A549 (cell line): ENCODE measurements around the gene MGAT3. TPM values are rescaled to one million over a fixed set of nuclear protein-coding genes. Genes with fewer than 3 reads are reported as not detected.

ENCODE experiments used
- ATAC-seq, 2 experiments: fragments of 200-7000 bp in 1 of 2; fragments of >200 bp in 1 of 2; cut with Nextera tagmentation in 1 of 2; cut with Tn5 transposase in 1 of 2; 3 replicates each; pipeline versions ENCODE4 v1.8.0 to v1.9.1; 2018 to 2020; ENCODE audit warnings: mild to moderate bottlenecking in 1 of 2, moderate library complexity in 1 of 2
- CTCF ChIA-PET: fragments of 300-600 bp; sonication (Branson Sonifier 250); formaldehyde crosslinking; extraction: SDS; loops from one replicate; lab custom pipeline; 2021; ENCODE audit warnings: antibody characterized with exemption, inconsistent platforms; lab: Yijun Ruan, JAX
- POLR2A ChIA-PET: fragments of 350-600 bp; formaldehyde crosslinking; extraction: SDS; loops from one replicate; lab custom pipeline; 2021; ENCODE audit warnings: antibody characterized with exemption, inconsistent platforms; lab: Yijun Ruan, JAX
- DNase-seq, 2 experiments: peaks; one replicate each; pipeline versions ENCODE4 v3.0.0 to v3.0.0-alpha.2; 2011 to 2016; ENCODE audit warnings: low read depth in 1 of 2, low spot score in 1 of 2
- FAIRE-seq: peaks from 2 replicates; lab custom pipeline; 2011; peaks lifted over from hg19 to GRCh38; lab: Jason Lieb, UNC
- H3K27ac ChIP-seq, 2 experiments: fragments of >200 bp; sonication (Bioruptor Twin); formaldehyde crosslinking; 3 replicates each; pipeline ENCODE4 v1.5.1; 2016 to 2017
- H3K4me1 ChIP-seq: fragments of >200 bp; sonication (Bioruptor Twin); formaldehyde crosslinking; 3 replicates; pipeline ENCODE4 v1.6.1; 2016
- H3K4me2 ChIP-seq: fragments of >200 bp; sonication (Bioruptor Twin); formaldehyde crosslinking; 3 replicates; pipeline ENCODE4 v1.6.1; 2016
- H3K4me3 ChIP-seq: fragments of >200 bp; sonication (Bioruptor Twin); formaldehyde crosslinking; 3 replicates; pipeline ENCODE4 v1.5.1; 2016
- H3K9me3 ChIP-seq: fragments of >200 bp; sonication (Bioruptor Twin); formaldehyde crosslinking; 3 replicates; pipeline ENCODE4 v1.6.1; 2016
- ATOH8 ChIP-seq: fragments of 250-450 bp; sonication (Bioruptor Pico); IDR thresholded peaks from 2 replicates; pipeline ENCODE4 v1.5.0; 2020; ENCODE audit warnings: low read depth, mild to moderate bottlenecking, moderate library complexity
- CBX2 ChIP-seq: fragments of 200-600 bp; sonication (generic); IDR thresholded peaks from 2 replicates; pipeline ENCODE4 v1.6.1; 2016; ENCODE audit warnings: low read depth, mild to moderate bottlenecking, borderline replicate concordance
- CBX8 ChIP-seq: fragments of 200-600 bp; sonication (generic); IDR thresholded peaks from 2 replicates; pipeline ENCODE4 v1.6.1; 2016
- CHD2 ChIP-seq: fragments of 150-350 bp; IDR thresholded peaks from 2 replicates; pipeline ENCODE4 v1.6.1; 2014; ENCODE audit warnings: low read length; ENCODE audit not compliant: partially characterized antibody
- CHD4 ChIP-seq: fragments of 200-600 bp; sonication (generic); IDR thresholded peaks from 2 replicates; pipeline ENCODE4 v1.6.1; 2016; ENCODE audit warnings: antibody characterized with exemption, mild to moderate bottlenecking, borderline replicate concordance
- CTCF ChIP-seq: fragments of >200 bp; sonication (Bioruptor Twin); formaldehyde crosslinking; IDR thresholded peaks from 3 replicates; pipeline ENCODE4 v1.5.1; 2016
- E2F6 ChIP-seq: IDR thresholded peaks from 2 replicates; pipeline ENCODE4 v1.6.1; 2012; ENCODE audit warnings: low read depth, borderline replicate concordance
- FOSB ChIP-seq: fragments of 250-450 bp; sonication (Bioruptor Pico); IDR thresholded peaks from 2 replicates; pipeline ENCODE4 v1.5.0; 2020; ENCODE audit warnings: mild to moderate bottlenecking, moderate library complexity
- FOXS1 ChIP-seq: fragments of 250-450 bp; sonication (Bioruptor Pico); IDR thresholded peaks from 2 replicates; pipeline ENCODE4 v1.5.0; 2020; ENCODE audit warnings: mild to moderate bottlenecking, moderate library complexity
- HOXA7 ChIP-seq: fragments of 250-450 bp; sonication (Bioruptor Pico); IDR thresholded peaks from 2 replicates; pipeline ENCODE4 v1.5.0; 2020; ENCODE audit warnings: mild to moderate bottlenecking, moderate library complexity
- HOXB13 ChIP-seq: fragments of 250-450 bp; sonication (Bioruptor Pico); IDR thresholded peaks from 2 replicates; pipeline ENCODE4 v1.5.0; 2020; ENCODE audit warnings: low read depth, mild to moderate bottlenecking, moderate library complexity
- JUN ChIP-seq, 2 experiments: fragments of >200 bp; sonication (Bioruptor Twin); formaldehyde crosslinking; IDR thresholded peaks; 2 replicates in 1 of 2; 3 replicates in 1 of 2; pipeline ENCODE4 v1.6.1; 2016 to 2017
- MAX ChIP-seq: IDR thresholded peaks from 2 replicates; pipeline ENCODE4 v1.6.1; 2012
- MYC ChIP-seq: IDR thresholded peaks from 2 replicates; pipeline ENCODE4 v1.6.1; 2012; ENCODE audit warnings: mild to moderate bottlenecking, inconsistent platforms, low read length, improper control_type of control experiment, borderline replicate concordance
- NPAS2 ChIP-seq: fragments of 250-450 bp; sonication (Bioruptor Pico); IDR thresholded peaks from 2 replicates; pipeline ENCODE4 v1.8.0; 2022; ENCODE audit warnings: mild to moderate bottlenecking, moderate library complexity, borderline replicate concordance
- PHF8 ChIP-seq: fragments of 200-600 bp; sonication (generic); IDR thresholded peaks from 2 replicates; pipeline ENCODE4 v1.6.1; 2016; ENCODE audit warnings: low read depth, mild to moderate bottlenecking, antibody characterized with exemption, moderate library complexity, borderline replicate concordance
- POLR2A ChIP-seq: IDR thresholded peaks from 2 replicates; pipeline ENCODE4 v1.6.1; 2012; ENCODE audit warnings: mild to moderate bottlenecking, low read length
- POLR2AphosphoS2 ChIP-seq: conservative IDR thresholded peaks from 2 replicates; pipeline ENCODE4 v1.6.1; 2012; ENCODE audit warnings: low read length, improper control_type of control experiment, inconsistent platforms
- RCOR1 ChIP-seq: fragments of 150-350 bp; IDR thresholded peaks from 2 replicates; pipeline ENCODE4 v1.6.1; 2014; ENCODE audit warnings: antibody characterized with exemption, low read length, low read depth
- REST ChIP-seq: fragments of 200-600 bp; sonication (generic); IDR thresholded peaks from 2 replicates; pipeline ENCODE4 v1.6.1; 2016; ENCODE audit warnings: antibody characterized with exemption, mild to moderate bottlenecking, moderate library complexity
- SMC3 ChIP-seq: fragments of >200 bp; sonication (Bioruptor Twin); formaldehyde crosslinking; IDR thresholded peaks from 3 replicates; pipeline ENCODE4 v1.6.1; 2018; ENCODE audit warnings: inconsistent platforms
- TP53 ChIP-seq: fragments of 250-450 bp; sonication (Bioruptor Pico); IDR thresholded peaks from 2 replicates; pipeline ENCODE4 v1.5.0; 2021; ENCODE audit warnings: mild to moderate bottlenecking, moderate library complexity
- ZFP36 ChIP-seq: fragments of 450-650 bp; IDR thresholded peaks from 2 replicates; pipeline ENCODE4 v1.6.1; 2014; ENCODE audit warnings: borderline replicate concordance; ENCODE audit not compliant: partially characterized antibody
- ZNF302 ChIP-seq: fragments of 250-450 bp; sonication (Bioruptor Pico); IDR thresholded peaks from 2 replicates; pipeline ENCODE4 v1.9.0; 2021; ENCODE audit warnings: inconsistent platforms, mild to moderate bottlenecking, moderate library complexity
- ZSCAN20 ChIP-seq: fragments of 250-450 bp; sonication (Bioruptor Pico); IDR thresholded peaks from 2 replicates; pipeline ENCODE4 v1.8.0; 2022; ENCODE audit warnings: mild to moderate bottlenecking, moderate library complexity
- WGBS: methylation state at CpG from one replicate; pipeline ENCODE4 v1.1.6; 2017; ENCODE audit errors: missing lambda C conversion rate; 5-methylcytosine and 5-hydroxymethylcytosine counted together
- polyA plus RNA-seq, 4 experiments: library from polyadenylated mRNA; depleted of rRNA in 3 of 4; stranded (reverse); fragments of >200 nt; fragmentation: RNase III in 1 of 4; extraction: RNeasy Plus Mini Kit Qiagen cat#74134 plus additional on column Dnase treatment in 1 of 4; gene quantifications; 2 replicates in 3 of 4; 3 replicates in 1 of 4; pipeline ENCODE4 v1.2.3, GENCODE V29; 2011 to 2017
- TF ChIP-seq, protein P1 (sequence below): IDR thresholded peaks from 2 replicates; pipeline ENCODE4 v1.6.1; 2012
- TF ChIP-seq, protein P2 (sequence below): fragments of 150-350 bp; IDR thresholded peaks from 2 replicates; pipeline ENCODE4 v1.6.1; 2014; ENCODE audit warnings: low read depth, mild to moderate bottlenecking, low read length

Gene MGAT3
- polyA plus RNA-seq, 2 of the 4 experiments (the other 2 are of a cell fraction) = 0.62 to 0.84 TPM

DNA sequence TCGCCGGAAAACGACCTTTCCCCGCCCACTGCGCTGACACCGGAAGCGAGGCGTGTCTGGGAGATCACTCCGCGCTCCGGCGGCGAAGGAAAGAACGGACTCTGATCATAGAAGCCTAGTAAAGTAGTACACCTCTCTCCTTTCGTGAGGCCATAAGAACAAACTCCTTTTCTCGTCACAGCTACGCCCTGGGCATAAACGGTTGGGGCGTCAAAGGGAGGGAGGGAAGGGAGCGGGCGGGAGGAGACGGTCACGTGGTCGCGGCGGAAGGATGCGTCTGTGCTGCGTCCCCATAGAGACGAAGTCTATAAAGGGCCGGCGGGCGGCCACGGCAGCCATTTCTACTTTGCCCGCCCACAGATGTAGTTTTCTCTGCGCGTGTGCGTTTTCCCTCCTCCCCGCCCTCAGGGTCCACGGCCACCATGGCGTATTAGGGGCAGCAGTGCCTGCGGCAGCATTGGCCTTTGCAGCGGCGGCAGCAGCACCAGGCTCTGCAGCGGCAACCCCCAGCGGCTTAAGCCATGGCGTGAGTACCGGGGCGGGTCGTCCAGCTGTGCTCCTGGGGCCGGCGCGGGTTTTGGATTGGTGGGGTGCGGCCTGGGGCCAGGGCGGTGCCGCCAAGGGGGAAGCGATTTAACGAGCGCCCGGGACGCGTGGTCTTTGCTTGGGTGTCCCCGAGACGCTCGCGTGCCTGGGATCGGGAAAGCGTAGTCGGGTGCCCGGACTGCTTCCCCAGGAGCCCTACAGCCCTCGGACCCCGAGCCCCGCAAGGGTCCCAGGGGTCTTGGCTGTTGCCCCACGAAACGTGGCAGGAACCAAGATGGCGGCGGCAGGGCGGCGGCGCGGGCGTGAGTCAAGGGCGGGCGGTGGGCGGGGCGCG is 63.7 kb downstream of the MGAT3 start, which contains the start of gene ATF4:
Gene ATF4 (plus strand): TSS at position 337 of the 880 bp plus-strand sequence. CDS start 884 bp downstream, outside the sequence.
- CTCF ChIA-PET = interaction anchor here (0.7 to 1.4 kb wide), 6 partner anchors 8 to 200 kb away, joined by 3 to 5 read pairs (median 3); no protein-coding TSS in a partner anchor
- peaks cover 25% of the 10 kb centered on the region for H3K4me1 ChIP-seq
- FAIRE-seq (no peak), ATAC-seq (peak; percentile 12 to 50; a peak in 4 of 6 replicates), DNase-seq (peak; percentile 40 to 72)
- H3K4me3 ChIP-seq = peak within 1 kb of the TSS; percentile 98
- peak within 1 kb of the TSS; percentile 96 to 99 for H3K27ac ChIP-seq
- WGBS = under 1% methylated on average over 21 of the region's 86 CpGs
- no peaks in the 10 kb centered on the region for H3K9me3 ChIP-seq
- POLR2A ChIA-PET = interaction anchor here (0.6 to 1.7 kb wide), 19 partner anchors 8 to 596 kb away, joined by 3 to 34 read pairs (median 4); partner anchors contain the start of genes CBX7, MIEF1 and TAB1
- H3K4me2 ChIP-seq = peak within 1 kb of the TSS; percentile 99
- TF ChIP-seq, protein P1, sequence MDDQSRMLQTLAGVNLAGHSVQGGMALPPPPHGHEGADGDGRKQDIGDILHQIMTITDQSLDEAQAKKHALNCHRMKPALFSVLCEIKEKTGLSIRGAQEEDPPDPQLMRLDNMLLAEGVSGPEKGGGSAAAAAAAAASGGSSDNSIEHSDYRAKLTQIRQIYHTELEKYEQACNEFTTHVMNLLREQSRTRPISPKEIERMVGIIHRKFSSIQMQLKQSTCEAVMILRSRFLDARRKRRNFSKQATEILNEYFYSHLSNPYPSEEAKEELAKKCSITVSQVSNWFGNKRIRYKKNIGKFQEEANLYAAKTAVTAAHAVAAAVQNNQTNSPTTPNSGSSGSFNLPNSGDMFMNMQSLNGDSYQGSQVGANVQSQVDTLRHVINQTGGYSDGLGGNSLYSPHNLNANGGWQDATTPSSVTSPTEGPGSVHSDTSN = peak; percentile 88
- TF ChIP-seq E2F6 (peak; percentile 74), FOXS1 (CRISPR knock-in tag) (no peak), TP53 (CRISPR knock-in tag) (no peak), HOXB13 (CRISPR knock-in tag) (peak; percentile 23; the same call in 1 of the 2 replicates), FOSB (CRISPR knock-in tag) (peak; percentile 60; the same call in 1 of the 2 replicates), PHF8 (peak; percentile 96), ZNF302 (CRISPR knock-in tag) (no peak), MYC (peak; percentile 15; the same call in 1 of the 2 replicates), POLR2AphosphoS2 (0 out of 2 replicates have a peak, but pooled peaks have one; percentile 45), CHD4 (no peak), ATOH8 (CRISPR knock-in tag) (no peak), HOXA7 (peak; percentile 53; the same call in 1 of the 2 replicates), ZSCAN20 (CRISPR knock-in tag) (no peak), ZFP36 (no peak), CBX2 (no peak), REST (0 out of 2 replicates have a peak, but pooled peaks have one; percentile 16), NPAS2 (no peak), POLR2A (peak; percentile 87), CBX8 (peak; percentile 31; the same call in 1 of the 2 replicates), RCOR1 (no peak), CHD2 (no peak), MAX (peak; percentile 87), CTCF (no peak), JUN (IDR thresholded peaks at IDR 0.05) (peak; percentile 85 to 99; a peak in 4 of 5 replicates), SMC3 (no peak)
- TF ChIP-seq, protein P2, sequence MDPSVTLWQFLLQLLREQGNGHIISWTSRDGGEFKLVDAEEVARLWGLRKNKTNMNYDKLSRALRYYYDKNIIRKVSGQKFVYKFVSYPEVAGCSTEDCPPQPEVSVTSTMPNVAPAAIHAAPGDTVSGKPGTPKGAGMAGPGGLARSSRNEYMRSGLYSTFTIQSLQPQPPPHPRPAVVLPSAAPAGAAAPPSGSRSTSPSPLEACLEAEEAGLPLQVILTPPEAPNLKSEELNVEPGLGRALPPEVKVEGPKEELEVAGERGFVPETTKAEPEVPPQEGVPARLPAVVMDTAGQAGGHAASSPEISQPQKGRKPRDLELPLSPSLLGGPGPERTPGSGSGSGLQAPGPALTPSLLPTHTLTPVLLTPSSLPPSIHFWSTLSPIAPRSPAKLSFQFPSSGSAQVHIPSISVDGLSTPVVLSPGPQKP = 0 out of 2 replicates have a peak, but pooled peaks have one; percentile 35
